ENCODE measurements around the gene ZBTB20. TPM values are rescaled to one million over a fixed set of nuclear protein-coding genes. Genes with fewer than 3 reads are reported as not detected.

Gene ZBTB20
- total RNA-seq, 6 donors from 2014 or later, result 40.0 to 150 (median 65.8) TPM

GRCh38 chr3:114563720-114564119, 583.4 kb downstream of the ZBTB20 start:
- no peak overlapping the region for H3K27ac ChIP-seq
- H3K27me3 ChIP-seq, result no peaks in the 10 kb centered on the region
- WGBS, 2 donors, result 95 to 100% methylated on average over 2 of the region's 2 CpGs
- no peaks in the 10 kb centered on the region for H3K36me3 ChIP-seq
- no peak for TF ChIP-seq POLR2A (IDR thresholded peaks at IDR 0.05)
- no peak for TF ChIP-seq CTCF (IDR thresholded peaks at IDR 0.05)
- no peak for TF ChIP-seq EP300 (IDR thresholded peaks at IDR 0.05)
- no peak for TF ChIP-seq POLR2AphosphoS5 (IDR thresholded peaks at IDR 0.05)
- no peak for ATAC-seq (ENCODE audit: low FRiP score in 2 of 2)
- DNase-seq, result no peak
- H3K4me1 ChIP-seq, result peaks cover 0 to 4% (median 2%) of the 10 kb centered on the region in 4 donors
- no peaks in the 10 kb centered on the region for H3K9me3 ChIP-seq
- H3K4me3 ChIP-seq, result no peak overlapping the region

GRCh38 chr3:114562557-114562956, 584.5 kb downstream of the ZBTB20 start:
- no peak for DNase-seq
- TF ChIP-seq EP300 (IDR thresholded peaks at IDR 0.05), result no peak
- TF ChIP-seq POLR2A (IDR thresholded peaks at IDR 0.05), result no peak
- TF ChIP-seq CTCF (IDR thresholded peaks at IDR 0.05), result no peak
- TF ChIP-seq POLR2AphosphoS5 (IDR thresholded peaks at IDR 0.05), result no peak
- H3K4me1 ChIP-seq, result peaks cover 0 to 4% (median 0%) of the 10 kb centered on the region in 4 donors
- H3K9me3 ChIP-seq, result no peaks in the 10 kb centered on the region
- no peak overlapping the region for H3K4me3 ChIP-seq
- no peak for ATAC-seq (ENCODE audit: low FRiP score in 2 of 2)
- no peaks in the 10 kb centered on the region for H3K36me3 ChIP-seq
- no peak overlapping the region for H3K27ac ChIP-seq
- WGBS, 2 donors, result 71 to 72% methylated on average over 2 of the region's 2 CpGs
- no peaks in the 10 kb centered on the region for H3K27me3 ChIP-seq

GRCh38 chr3:114558271-114558670, 588.8 kb downstream of the ZBTB20 start:
- Histone ChIP-seq H3K27ac (no peak overlapping the region), H3K36me3 (no peaks in the 10 kb centered on the region), H3K4me3 (no peak overlapping the region), H3K4me1 (no peaks in the 10 kb centered on the region), H3K9me3 (no peaks in the 10 kb centered on the region), H3K27me3 (no peaks in the 10 kb centered on the region)
- ATAC-seq (ENCODE audit: low FRiP score in 2 of 2) (no peak), DNase-seq (no peak)
- WGBS, 2 donors, result 92 to 93% methylated on average over 4 of the region's 4 CpGs
- TF ChIP-seq EP300 (IDR thresholded peaks at IDR 0.05), result no peak
- TF ChIP-seq CTCF (IDR thresholded peaks at IDR 0.05), result no peak
- no peak for TF ChIP-seq POLR2A (IDR thresholded peaks at IDR 0.05)
- TF ChIP-seq POLR2AphosphoS5 (IDR thresholded peaks at IDR 0.05), result no peak

GRCh38 chr3:114557791-114558190, 589.3 kb downstream of the ZBTB20 start:
- no peak overlapping the region for H3K4me3 ChIP-seq
- no peaks in the 10 kb centered on the region for H3K27me3 ChIP-seq
- H3K27ac ChIP-seq, result no peak overlapping the region
- no peaks in the 10 kb centered on the region for H3K4me1 ChIP-seq
- no peak for TF ChIP-seq POLR2AphosphoS5 (IDR thresholded peaks at IDR 0.05)
- TF ChIP-seq EP300 (IDR thresholded peaks at IDR 0.05), result no peak
- TF ChIP-seq POLR2A (IDR thresholded peaks at IDR 0.05), result no peak
- TF ChIP-seq CTCF (IDR thresholded peaks at IDR 0.05), result no peak
- no peak for DNase-seq
- H3K36me3 ChIP-seq, result no peaks in the 10 kb centered on the region
- H3K9me3 ChIP-seq, result no peaks in the 10 kb centered on the region
- no peak for ATAC-seq (ENCODE audit: low FRiP score in 2 of 2)

GRCh38 chr3:114556657-114557213, 590.4 kb downstream of the ZBTB20 start:
- TF ChIP-seq POLR2A (IDR thresholded peaks at IDR 0.05) (no peak), POLR2AphosphoS5 (IDR thresholded peaks at IDR 0.05) (no peak), EP300 (IDR thresholded peaks at IDR 0.05) (no peak), CTCF (IDR thresholded peaks at IDR 0.05) (no peak)
- no peak overlapping the region for H3K27ac ChIP-seq
- no peaks in the 10 kb centered on the region for H3K4me1 ChIP-seq
- no peaks in the 10 kb centered on the region for H3K9me3 ChIP-seq
- 92 to 100% methylated on average over 1 of the region's 1 CpG for WGBS, 2 donors
- no peaks in the 10 kb centered on the region for H3K27me3 ChIP-seq
- no peaks in the 10 kb centered on the region for H3K36me3 ChIP-seq
- H3K4me3 ChIP-seq, result no peak overlapping the region
- DNase-seq, result no peak
- ATAC-seq (ENCODE audit: low FRiP score in 2 of 2), result no peak
